Fibroblast of lung (primary cell): ENCODE measurements around the gene TNNC2. TPM values are rescaled to one million over a fixed set of nuclear protein-coding genes. Genes with fewer than 3 reads are reported as not detected.

Source experiments
- DNase-seq, 2 donors: peaks; one replicate each; pipeline versions ENCODE4 v3.0.0 to v3.0.0-alpha.2; 2010; ENCODE audit warnings: low read depth in 2 of 2
- H2AFZ ChIP-seq: 2 replicates; pipeline ENCODE4 v1.5.1; 2012; ENCODE audit warnings: low read length, control low read depth, inconsistent platforms
- H3K27ac ChIP-seq: 2 replicates; pipeline ENCODE4 v1.5.1; 2011; ENCODE audit warnings: low read length, control low read depth; ENCODE audit not compliant: insufficient read depth
- H3K27me3 ChIP-seq: 2 replicates; pipeline ENCODE4 v1.5.1; 2011; ENCODE audit warnings: mild to moderate bottlenecking, low read length; ENCODE audit not compliant: control insufficient read depth, insufficient read depth
- H3K36me3 ChIP-seq: 2 replicates; pipeline ENCODE4 v1.5.1; 2011; ENCODE audit warnings: low read length; ENCODE audit not compliant: control insufficient read depth, insufficient read depth
- H3K4me1 ChIP-seq: 2 replicates; pipeline ENCODE4 v1.5.1; 2011; ENCODE audit warnings: low read length; ENCODE audit not compliant: control insufficient read depth, insufficient read depth; ENCODE audit errors: extremely low read depth
- H3K4me2 ChIP-seq: 2 replicates; pipeline ENCODE4 v1.5.1; 2011; ENCODE audit warnings: low read length, control low read depth; ENCODE audit not compliant: insufficient read depth; ENCODE audit errors: extremely low read depth
- H3K4me3 ChIP-seq, 4 experiments: fragments of 200-600 bp in 1 of 4; sonication (generic) in 1 of 4; replicated peaks in 1 of 4; 2 replicates each; pipeline ENCODE4 v1.5.1; 2011 to 2016; ENCODE audit warnings: low read length in 4 of 4, low read depth in 3 of 4, mild to moderate bottlenecking in 3 of 4, control low read depth in 2 of 4, inconsistent platforms in 1 of 4, mixed read lengths in 1 of 4; ENCODE audit not compliant: insufficient read depth in 1 of 4; ENCODE audit errors: control extremely low read depth in 1 of 4
- H3K79me2 ChIP-seq: 2 replicates; pipeline ENCODE4 v1.5.1; 2012; ENCODE audit warnings: mild to moderate bottlenecking, low read length, inconsistent platforms; ENCODE audit not compliant: control insufficient read depth, insufficient read depth
- H3K9ac ChIP-seq: 2 replicates; pipeline ENCODE4 v1.5.1; 2011; ENCODE audit warnings: mild to moderate bottlenecking, low read length, control low read depth; ENCODE audit not compliant: insufficient read depth
- H3K9me3 ChIP-seq: 2 replicates; pipeline ENCODE4 v1.5.1; 2012; ENCODE audit warnings: low read depth, low read length; ENCODE audit not compliant: control insufficient read depth, insufficient read depth
- H4K20me1 ChIP-seq: 2 replicates; pipeline ENCODE4 v1.5.1; 2011; ENCODE audit warnings: low read length; ENCODE audit not compliant: control insufficient read depth, insufficient read depth; ENCODE audit errors: extremely low read depth
- CTCF ChIP-seq, 2 donors: IDR thresholded peaks in 1 of 2; conservative IDR thresholded peaks in 1 of 2; 1 replicate in 1 of 2; 2 replicates in 1 of 2; pipeline ENCODE4 v1.5.1; 2011 to 2012; ENCODE audit warnings: low read length in 2 of 2, control low read depth in 1 of 2, inconsistent platforms in 1 of 2, low read depth in 1 of 2, mild to moderate bottlenecking in 1 of 2
- EZH2 ChIP-seq: IDR thresholded peaks from 2 replicates; pipeline ENCODE4 v1.5.1; 2012; ENCODE audit warnings: low read length, control low read depth, mild to moderate bottlenecking; ENCODE audit errors: missing control alignments
- polyA plus RNA-seq, 2 donors: library from polyadenylated mRNA; depleted of rRNA in 1 of 2; stranded (reverse) in 1 of 2; unstranded in 1 of 2; fragments of >200 nt; gene quantifications; 2 replicates each; pipeline ENCODE4 v1.2.1, GENCODE V29; 2011 to 2012; ENCODE audit warnings: missing spikeins in 1 of 2
- total RNA-seq: library from RNA; depleted of rRNA; stranded (reverse); fragments of >200 nt; gene quantifications from 2 replicates; pipeline ENCODE4 v1.2.1, GENCODE V29; 2014

The TNNC2 gene
- total and polyA plus RNA-seq, 2 donors (not counting 1 experiment from before 2014, with no cell fraction given) = 1.3 to 1.4 TPM

- no peak overlapping the region for H3K4me2 ChIP-seq
- no peak overlapping the region for H3K27ac ChIP-seq
- H2AFZ ChIP-seq = no peak overlapping the region
- H3K9ac ChIP-seq = no peak overlapping the region
- no peak for DNase-seq
- no peaks in the 10 kb centered on the region for H3K9me3 ChIP-seq
- H3K79me2 ChIP-seq = peaks cover 12% of the 10 kb centered on the region
- H3K4me3 ChIP-seq = no peak overlapping the region
- H4K20me1 ChIP-seq = no peaks in the 10 kb centered on the region
- TF ChIP-seq EZH2 = no peak
- peaks cover 5% of the 10 kb centered on the region for H3K4me1 ChIP-seq
- no peaks in the 10 kb centered on the region for H3K27me3 ChIP-seq
- no peaks in the 10 kb centered on the region for H3K36me3 ChIP-seq
Measured at GRCh38 chr20:45788351-45788750, 38.8 kb downstream of the TNNC2 start.

- Histone ChIP-seq H4K20me1 (no peaks in the 10 kb centered on the region), H3K27ac (no peak overlapping the region), H3K36me3 (no peaks in the 10 kb centered on the region), H3K4me1 (peaks cover 31% of the 10 kb centered on the region), H2AFZ (no peak overlapping the region), H3K27me3 (no peaks in the 10 kb centered on the region), H3K4me2 (no peak overlapping the region), H3K9me3 (no peaks in the 10 kb centered on the region), H3K4me3 (no peak overlapping the region), H3K9ac (no peak overlapping the region), H3K79me2 (no peaks in the 10 kb centered on the region)
- no peak for TF ChIP-seq EZH2
- TF ChIP-seq CTCF (conservative IDR thresholded peaks at IDR 0.05 in 1 of 2, IDR thresholded peaks at IDR 0.05 in 1 of 2; ENCODE audit: low read depth in 1 of 2, low read length in 2 of 2) = no peak
- DNase-seq = no peak
Measured at GRCh38 chr20:45783656-45784294, 43.3 kb downstream of the TNNC2 start.

GRCh38 chr20:45782890-45783289, 44.2 kb downstream of the TNNC2 start:
- H2AFZ ChIP-seq = no peak overlapping the region
- H3K27ac ChIP-seq = no peak overlapping the region
- no peak for DNase-seq
- no peaks in the 10 kb centered on the region for H3K79me2 ChIP-seq
- no peaks in the 10 kb centered on the region for H3K36me3 ChIP-seq
- H3K4me3 ChIP-seq = no peak overlapping the region
- H3K9me3 ChIP-seq = no peaks in the 10 kb centered on the region
- TF ChIP-seq EZH2 (no peak), CTCF (conservative IDR thresholded peaks at IDR 0.05 in 1 of 2, IDR thresholded peaks at IDR 0.05 in 1 of 2; ENCODE audit: low read depth in 1 of 2, low read length in 2 of 2) (no peak)
- H3K27me3 ChIP-seq = no peaks in the 10 kb centered on the region
- H3K4me2 ChIP-seq = no peak overlapping the region
- peaks cover 36% of the 10 kb centered on the region for H3K4me1 ChIP-seq
- H4K20me1 ChIP-seq = no peaks in the 10 kb centered on the region
- no peak overlapping the region for H3K9ac ChIP-seq
